GM12878 (cell line): ENCODE data around the gene SIAH2. TPM values are rescaled to one million over a fixed set of nuclear protein-coding genes. Genes with fewer than 3 reads are reported as not detected.

Experiments used
- ATAC-seq: fragments of 200-7000 bp; cut with Tn5 transposase; 3 replicates; pipeline ENCODE4 v1.9.1; 2020; ENCODE audit warnings: mild to moderate bottlenecking, moderate library complexity
- BruUV-seq: library from RNA; stranded (reverse); fragments of 400-500 nt; replicated peaks from 2 replicates; lab custom pipeline; 2021; lab: Mats Ljungman, UMichigan
- CTCF ChIA-PET: fragments of 300-600 bp; sonication (Branson Sonifier 250); formaldehyde crosslinking; extraction: SDS; loops from one replicate; lab custom pipeline; 2021; ENCODE audit warnings: inconsistent platforms; lab: Yijun Ruan, JAX
- POLR2A ChIA-PET: fragments of 350-600 bp; formaldehyde crosslinking; extraction: SDS; loops from one replicate; lab custom pipeline; 2021; ENCODE audit warnings: inconsistent platforms; lab: Charles Lee
- RAD21 ChIA-PET: fragments of 300-600 bp; sonication (Branson Sonifier 250); formaldehyde crosslinking; loops from one replicate; lab custom pipeline; 2023; ENCODE audit warnings: antibody characterized with exemption; ENCODE audit not compliant: unreplicated experiment; lab: Charles Lee
- SMC1A ChIA-PET: fragments of 300-600 bp; sonication (Branson Sonifier 250); formaldehyde crosslinking; loops from one replicate; lab custom pipeline; 2023; ENCODE audit not compliant: unreplicated experiment, uncharacterized antibody; lab: Charles Lee
- DNase-seq: peaks from one replicate; pipeline ENCODE4 v3.0.0-alpha.2; 2011; ENCODE audit warnings: low read depth, low spot score
- FAIRE-seq: peaks from 3 replicates; lab custom pipeline; 2011; peaks lifted over from hg19 to GRCh38; lab: Jason Lieb, UNC
- H2AFZ ChIP-seq: 2 replicates; pipeline ENCODE4 v1.6.0; 2011; ENCODE audit warnings: low read depth, low read length, control low read depth; ENCODE audit not compliant: control insufficient read depth
- H3K27ac ChIP-seq: 2 replicates; pipeline ENCODE4 v1.5.1; 2011; ENCODE audit warnings: control low read depth; ENCODE audit not compliant: control insufficient read depth, insufficient read depth
- H3K27me3 ChIP-seq, 2 experiments: replicated peaks in 1 of 2; 2 replicates each; pipeline versions ENCODE4 v1.6.0 to v1.6.1; 2011; ENCODE audit warnings: low read length in 1 of 2; ENCODE audit not compliant: control insufficient read depth in 2 of 2, insufficient read depth in 2 of 2
- H3K36me3 ChIP-seq, 2 experiments: 2 replicates each; pipeline ENCODE4 v1.5.1; 2011; ENCODE audit warnings: low read length in 1 of 2; ENCODE audit not compliant: control insufficient read depth in 2 of 2, insufficient read depth in 2 of 2
- H3K4me1 ChIP-seq: 2 replicates; pipeline ENCODE4 v1.6.1; 2011; ENCODE audit warnings: mild to moderate bottlenecking, low read length, moderate library complexity, mixed read lengths; ENCODE audit not compliant: control insufficient read depth, insufficient read depth
- H3K4me2 ChIP-seq: 2 replicates; pipeline ENCODE4 v1.6.0; 2011; ENCODE audit warnings: control low read depth; ENCODE audit not compliant: control insufficient read depth, insufficient read depth
- H3K4me3 ChIP-seq: fragments of 200-600 bp; sonication (generic); 2 replicates; pipeline ENCODE4 v1.5.1; 2016
- H3K79me2 ChIP-seq: 2 replicates; pipeline ENCODE4 v1.6.0; 2011; ENCODE audit warnings: low read length; ENCODE audit not compliant: control insufficient read depth, insufficient read depth
- H3K9ac ChIP-seq: 2 replicates; pipeline ENCODE4 v1.8.0; 2011; ENCODE audit warnings: low read length, control low read depth, mixed read lengths; ENCODE audit not compliant: control insufficient read depth, insufficient read depth
- H3K9me3 ChIP-seq: replicated peaks from 3 replicates; pipeline ENCODE4 v1.5.1; 2011; ENCODE audit warnings: mild to moderate bottlenecking, low read length; ENCODE audit not compliant: control insufficient read depth, insufficient read depth
- H4K20me1 ChIP-seq: 2 replicates; pipeline ENCODE4 v1.6.0; 2011; ENCODE audit not compliant: control insufficient read depth, insufficient read depth
- ATF7 ChIP-seq: fragments of 450-650 bp; IDR thresholded peaks from 2 replicates; pipeline ENCODE4 v1.6.1; 2016; ENCODE audit warnings: low read depth, mild to moderate bottlenecking
- CBX3 ChIP-seq: fragments of 200-600 bp; sonication (generic); IDR thresholded peaks from 2 replicates; pipeline ENCODE4 v1.6.1; 2016; ENCODE audit warnings: low read depth, borderline replicate concordance
- CBX5 ChIP-seq: sonication (generic); IDR thresholded peaks from 2 replicates; pipeline ENCODE4 v1.6.1; 2016; ENCODE audit warnings: low read depth, moderate library complexity, mild to moderate bottlenecking, inconsistent platforms
- ELK1 ChIP-seq: IDR thresholded peaks from 2 replicates; pipeline ENCODE4 v1.6.1; 2012; ENCODE audit warnings: low read depth, low read length, improper control_type of control experiment
- FOXM1 ChIP-seq: IDR thresholded peaks from 2 replicates; pipeline ENCODE4 v1.6.1; 2012; ENCODE audit warnings: low read depth, mild to moderate bottlenecking, inconsistent platforms, low read length, moderate library complexity
- GATAD2B ChIP-seq: fragments of 450-650 bp; conservative IDR thresholded peaks from 2 replicates; pipeline ENCODE4 v1.6.1; 2017; ENCODE audit warnings: low read depth, mild to moderate bottlenecking, moderate library complexity
- JUNB ChIP-seq: IDR thresholded peaks from 2 replicates; pipeline ENCODE4 v1.6.1; 2016; ENCODE audit warnings: antibody characterized with exemption, mild to moderate bottlenecking
- MEF2B ChIP-seq: fragments of 450-650 bp; IDR thresholded peaks from 2 replicates; pipeline ENCODE4 v1.6.1; 2018; ENCODE audit warnings: mild to moderate bottlenecking, moderate library complexity; ENCODE audit not compliant: partially characterized antibody, poor library complexity, severe bottlenecking
- MTA2 ChIP-seq: fragments of 450-650 bp; IDR thresholded peaks from 2 replicates; pipeline ENCODE4 v1.6.1; 2016; ENCODE audit warnings: low read depth, mild to moderate bottlenecking, moderate library complexity
- NR2F1 ChIP-seq: fragments of 450-650 bp; conservative IDR thresholded peaks from 2 replicates; pipeline ENCODE4 v1.6.1; 2017; ENCODE audit warnings: mild to moderate bottlenecking
- PAX5 ChIP-seq: IDR thresholded peaks from 2 replicates; pipeline ENCODE4 v1.6.1; 2011; ENCODE audit warnings: low read depth, low read length, borderline replicate concordance
- SUZ12 ChIP-seq: fragments of 200-600 bp; sonication (generic); IDR thresholded peaks from one replicate; pipeline ENCODE4 v1.6.1; 2018; ENCODE audit warnings: antibody characterized with exemption, mild to moderate bottlenecking; ENCODE audit not compliant: unreplicated experiment
- TAF1 ChIP-seq: IDR thresholded peaks from 2 replicates; pipeline ENCODE4 v1.6.1; 2011; ENCODE audit warnings: mild to moderate bottlenecking, low read depth, low read length, borderline replicate concordance
- TCF12 ChIP-seq: IDR thresholded peaks from 2 replicates; pipeline ENCODE4 v1.6.1; 2011; ENCODE audit warnings: low read depth, mild to moderate bottlenecking, low read length
- WRNIP1 ChIP-seq: IDR thresholded peaks from 2 replicates; pipeline ENCODE4 v1.6.1; 2011; ENCODE audit warnings: low read depth, low read length, improper control_type of control experiment, borderline replicate concordance
- YBX1 ChIP-seq: fragments of 450-650 bp; IDR thresholded peaks from 2 replicates; pipeline ENCODE4 v1.6.1; 2016; ENCODE audit warnings: antibody characterized with exemption
- WGBS: methylation state at CpG from one replicate; pipeline ENCODE4 v1.1.6; 2016; ENCODE audit warnings: low lambda C conversion rate; ENCODE audit not compliant: insufficient replicate concordance, insufficient coverage; ENCODE audit errors: missing lambda C conversion rate; 5-methylcytosine and 5-hydroxymethylcytosine counted together
- in situ Hi-C: fragments of 300-500 bp; cut with MboI; formaldehyde crosslinking; loops from 9 replicates; pipeline ENCODE4 v1.14.3; 2018; ENCODE audit warnings: mixed read lengths
- intact Hi-C: fragments of 100-400 bp; cut with micrococcal nuclease; formaldehyde crosslinking; loops from one replicate; pipeline ENCODE4 v1.14.2; 2022; ENCODE audit not compliant: unreplicated experiment
- polyA plus RNA-seq, 11 experiments: library from polyadenylated mRNA; depleted of rRNA in 4 of 11; unstranded in 6 of 11; stranded (reverse) in 5 of 11; fragments of >200 nt; fragmentation: Nextera tagmentation in 4 of 11; fragmentation: Illumina TruSeq in 1 of 11; extraction: Ambion mirVana in 4 of 11; extraction: Trizol in 1 of 11; gene quantifications; 1 replicate in 1 of 11; 2 replicates in 10 of 11; pipeline versions ENCODE4 v1.2.1 to v1.2.3, GENCODE V29; 2011 to 2016; ENCODE audit warnings: inconsistent platforms in 2 of 11, missing spikeins in 2 of 11, low read depth in 1 of 11
- total RNA-seq, 4 experiments: library from RNA; depleted of rRNA in 3 of 4; stranded (reverse); fragments of >200 nt in 3 of 4; fragmentation: Illumina TruSeq in 1 of 4; extraction: Trizol in 1 of 4; gene quantifications; 2 replicates each; pipeline versions ENCODE4 v1.2.1 to v1.2.3, GENCODE V29; 2013 to 2021

The SIAH2 gene
- total and polyA plus RNA-seq, 10 of the 15 experiments (the other 5 are each of a cell fraction or from before 2014, with no cell fraction given): 3.3 to 51.5 (median 29.7) TPM

DNA sequence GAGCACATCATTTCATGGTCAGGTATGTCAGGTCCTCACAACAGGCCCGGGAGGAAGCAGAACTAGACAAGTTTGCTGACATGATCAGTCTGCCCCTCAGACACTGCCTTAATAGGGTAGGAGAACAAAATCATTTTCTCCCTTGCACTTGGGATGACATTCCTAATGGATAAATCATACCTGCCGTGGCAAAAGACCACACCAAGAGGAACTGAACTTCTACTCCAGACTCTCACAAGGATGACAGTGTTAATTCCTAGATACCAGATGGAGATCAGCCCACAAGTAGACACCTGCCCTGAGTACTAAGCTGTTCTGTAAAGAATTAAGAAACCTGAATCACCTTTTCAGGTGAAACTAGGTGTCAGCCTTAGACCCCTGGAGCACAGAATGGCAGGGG, 19.5 kb downstream of the SIAH2 start:
- Histone ChIP-seq H3K9ac (no peak overlapping the region), H3K4me1 (peaks cover 39% of the 10 kb centered on the region), H2AFZ (no peak overlapping the region), H3K36me3 (peaks cover 2 to 8% of the 10 kb centered on the region in 2 experiments), H3K4me2 (no peak overlapping the region), H3K27me3 (no peaks in the 10 kb centered on the region), H3K9me3 (no peaks in the 10 kb centered on the region), H4K20me1 (no peaks in the 10 kb centered on the region), H3K27ac (no peak overlapping the region), H3K4me3 (no peak overlapping the region), H3K79me2 (peaks cover 61% of the 10 kb centered on the region)
- ChIA-PET SMC1A (interaction anchor here (0.7 to 2.3 kb wide), 4 partner anchors 18 to 23 kb away, joined by 3 to 11 read pairs (median 5); partner anchors contain the start of gene SIAH2), CTCF (interaction anchor here (1.0 to 3.1 kb wide), 5 partner anchors 15 to 45 kb away, joined by 4 to 7 read pairs (median 4); partner anchors contain the start of gene SIAH2), POLR2A (interaction anchor here (1.1 to 1.6 kb wide), 4 partner anchors 16 to 23 kb away, joined by 3 to 6 read pairs (median 4); no protein-coding TSS in a partner anchor), RAD21 (interaction anchor here (1.0 to 1.6 kb wide), 4 partner anchors 14 to 193 kb away, joined by 3 to 9 read pairs (median 4); partner anchors contain the start of gene SIAH2)
- ATAC-seq (no peak), FAIRE-seq (no peak), DNase-seq (no peak)
- BruUV-seq: no TSS peak
- 71% methylated on average over 2 of the region's 2 CpGs for WGBS
- intact Hi-C loops: no loop called here
- in situ Hi-C loops: no loop called here
- TF ChIP-seq MEF2B (no peak), ATF7 (no peak), CBX5 (no peak), JUNB (no peak), YBX1 (no peak), TCF12 (no peak), MTA2 (no peak)
- TF ChIP-seq, all 136 proteins: peak for 0

DNA sequence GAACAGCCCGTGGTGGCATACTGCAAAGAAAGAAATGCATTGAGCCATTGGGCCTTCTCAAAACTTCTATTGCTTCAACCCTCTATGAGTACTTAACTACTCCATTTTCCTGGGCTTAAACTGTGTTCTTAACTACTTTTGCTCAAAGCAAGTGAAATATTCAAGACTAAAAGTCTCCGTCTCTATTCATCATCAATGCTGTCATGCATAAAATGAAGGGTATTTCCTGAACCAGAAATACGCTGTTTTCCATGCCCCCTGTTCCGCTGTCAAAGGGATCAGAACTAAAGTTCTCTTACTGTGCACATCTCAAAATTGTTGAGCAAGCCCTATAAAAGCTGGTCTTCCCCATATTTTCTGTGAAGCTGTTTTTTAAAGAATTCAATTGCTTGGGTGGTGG, 20.3 kb downstream of the SIAH2 start:
- Histone ChIP-seq H3K4me2 (no peak overlapping the region), H3K27ac (no peak overlapping the region), H3K79me2 (peaks cover 54% of the 10 kb centered on the region), H3K4me3 (no peak overlapping the region), H3K36me3 (peaks cover 2 to 8% of the 10 kb centered on the region in 2 experiments), H3K9ac (no peak overlapping the region), H2AFZ (no peak overlapping the region), H4K20me1 (no peaks in the 10 kb centered on the region), H3K9me3 (no peaks in the 10 kb centered on the region), H3K27me3 (no peaks in the 10 kb centered on the region), H3K4me1 (peaks cover 47% of the 10 kb centered on the region)
- in situ Hi-C loops: no loop called here
- ChIA-PET SMC1A (interaction anchor here (0.7 to 2.3 kb wide), 3 partner anchors 19 to 21 kb away, joined by 3 to 11 read pairs (median 7); partner anchors contain the start of gene SIAH2), POLR2A (interaction anchor here (1.1 to 1.2 kb wide), 3 partner anchors 9 to 24 kb away, joined by 3 read pairs; no protein-coding TSS in a partner anchor), RAD21 (interaction anchor here (1.0 to 1.6 kb wide), 4 partner anchors 15 to 193 kb away, joined by 3 to 9 read pairs (median 4); partner anchors contain the start of gene SIAH2), CTCF (interaction anchor here (1.0 to 1.1 kb wide), 2 partner anchors 15 to 23 kb away, joined by 4 read pairs; no protein-coding TSS in a partner anchor)
- BruUV-seq: no TSS peak
- DNase-seq: no peak
- no peak for FAIRE-seq
- intact Hi-C loops: no loop called here
- no peak for ATAC-seq
- WGBS: 61% methylated on average over 4 of the region's 4 CpGs
- TF ChIP-seq WRNIP1 (no peak), TAF1 (no peak), MEF2B (no peak), GATAD2B (no peak), ELK1 (no peak), SUZ12 (no peak), NR2F1 (no peak), CBX3 (no peak), FOXM1 (no peak), PAX5 (no peak)
